Memory B cell (primary cell): ENCODE measurements around the gene PYGL.

ENCODE experiments used
- ATAC-seq: fragments of 150-1000 bp; cut with Tn5 transposase; 2 replicates; pipeline ENCODE4 v1.10.0; 2021; ENCODE audit warnings: low read depth, mild to moderate bottlenecking, moderate library complexity
- DNase-seq, 2 donors: peaks; one replicate each; pipeline ENCODE4 v3.0.0; 2022; ENCODE audit warnings: low spot score in 2 of 2
- H3K27ac Mint-ChIP-seq: one replicate; pipeline ENCODE4 v1.8.0; 2022; ENCODE audit warnings: mild to moderate bottlenecking, moderate library complexity, mixed read lengths
- H3K27me3 Mint-ChIP-seq: one replicate; pipeline ENCODE4 v1.8.0; 2022; ENCODE audit warnings: mixed read lengths
- H3K36me3 Mint-ChIP-seq: one replicate; pipeline ENCODE4 v1.8.0; 2022; ENCODE audit warnings: mild to moderate bottlenecking, mixed read lengths
- H3K4me1 Mint-ChIP-seq: one replicate; pipeline ENCODE4 v1.8.0; 2022; ENCODE audit warnings: mixed read lengths
- H3K4me3 Mint-ChIP-seq: one replicate; pipeline ENCODE4 v1.8.0; 2022; ENCODE audit warnings: mild to moderate bottlenecking, moderate library complexity, mixed read lengths
- H3K9me3 Mint-ChIP-seq: one replicate; pipeline ENCODE4 v1.8.0; 2022; ENCODE audit warnings: mixed read lengths

PYGL gene

DNA sequence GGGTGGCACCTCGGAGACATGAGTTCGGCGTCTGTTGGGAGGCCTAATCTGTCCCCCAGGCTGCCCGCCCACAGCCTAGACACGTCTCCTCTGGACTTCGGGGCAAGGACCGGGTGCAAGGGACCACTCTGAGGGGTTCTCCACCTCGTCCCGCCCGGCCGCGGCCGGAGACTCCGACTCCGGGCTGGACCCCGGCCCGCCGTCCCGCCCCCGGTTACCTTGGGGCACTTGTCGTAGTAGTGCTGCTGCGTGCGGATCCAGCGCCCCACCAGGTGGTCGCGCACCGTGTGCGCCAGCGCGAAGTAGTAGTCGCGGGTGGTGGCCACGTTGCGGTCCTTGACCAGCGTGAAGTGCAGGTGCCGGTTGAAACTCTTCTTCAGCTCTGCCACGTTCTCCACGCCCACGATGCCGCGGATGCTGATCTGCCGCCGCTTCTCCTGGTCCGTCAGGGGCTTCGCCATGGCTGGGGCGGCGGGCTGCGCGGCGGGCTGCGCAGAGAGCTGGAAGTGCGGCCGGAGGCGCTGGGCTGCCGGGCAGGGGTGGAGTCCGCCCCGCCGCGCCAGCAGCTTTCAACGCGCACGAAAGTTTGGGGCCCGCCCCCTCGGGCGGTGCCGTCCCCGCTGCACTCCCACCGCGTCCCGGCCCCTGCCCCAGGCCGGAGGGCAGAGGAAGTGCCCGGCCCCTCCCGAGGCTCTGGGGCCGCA lies at the start of gene PYGL:
PYGL (minus strand) TSS at position 541 of the 704 bp plus-strand sequence; CDS start at position 461, 80 bp downstream.
- peaks cover 14% of the 10 kb centered on the region for H3K27me3 Mint-ChIP-seq
- H3K9me3 Mint-ChIP-seq: no peaks in the 10 kb centered on the region
- H3K4me3 Mint-ChIP-seq: peak within 1 kb of the TSS; percentile 85
- ATAC-seq (peak; percentile 68), DNase-seq (peak; percentile 10 to 32)
- H3K4me1 Mint-ChIP-seq: peaks cover 12% of the 10 kb centered on the region
- peaks cover 1% of the 10 kb centered on the region for H3K36me3 Mint-ChIP-seq
- no peak within 1 kb of the TSS for H3K27ac Mint-ChIP-seq

DNA sequence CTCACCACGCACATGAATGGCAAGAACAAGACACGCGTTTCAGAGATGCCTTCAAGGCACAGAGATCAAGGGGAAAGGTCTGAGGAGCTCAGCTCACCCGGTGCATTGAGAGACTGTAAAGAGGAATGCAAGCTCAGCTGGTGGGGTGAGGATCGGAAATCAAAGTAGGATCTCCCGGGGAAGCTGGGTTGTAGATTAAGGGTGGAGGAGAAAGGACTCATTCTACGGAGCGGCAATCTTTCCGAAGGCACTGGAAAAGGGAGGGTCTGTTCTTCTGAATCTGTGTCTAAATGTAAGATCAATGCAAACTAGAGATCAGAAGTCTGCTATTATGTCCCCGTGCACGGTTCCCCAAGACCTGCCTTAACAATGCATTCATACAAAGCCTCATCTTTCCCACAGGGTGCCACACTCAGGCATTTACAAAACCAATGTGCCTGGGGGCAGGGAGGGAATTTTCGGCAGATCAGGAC lies 41.6 kb upstream of the PYGL start:
- Mint-ChIP-seq H3K36me3 (no peaks in the 10 kb centered on the region), H3K9me3 (no peaks in the 10 kb centered on the region), H3K27me3 (peaks cover 6% of the 10 kb centered on the region), H3K27ac (no peak overlapping the region), H3K4me1 (no peaks in the 10 kb centered on the region), H3K4me3 (no peak overlapping the region)
- ATAC-seq (no peak), DNase-seq (no peak)

DNA sequence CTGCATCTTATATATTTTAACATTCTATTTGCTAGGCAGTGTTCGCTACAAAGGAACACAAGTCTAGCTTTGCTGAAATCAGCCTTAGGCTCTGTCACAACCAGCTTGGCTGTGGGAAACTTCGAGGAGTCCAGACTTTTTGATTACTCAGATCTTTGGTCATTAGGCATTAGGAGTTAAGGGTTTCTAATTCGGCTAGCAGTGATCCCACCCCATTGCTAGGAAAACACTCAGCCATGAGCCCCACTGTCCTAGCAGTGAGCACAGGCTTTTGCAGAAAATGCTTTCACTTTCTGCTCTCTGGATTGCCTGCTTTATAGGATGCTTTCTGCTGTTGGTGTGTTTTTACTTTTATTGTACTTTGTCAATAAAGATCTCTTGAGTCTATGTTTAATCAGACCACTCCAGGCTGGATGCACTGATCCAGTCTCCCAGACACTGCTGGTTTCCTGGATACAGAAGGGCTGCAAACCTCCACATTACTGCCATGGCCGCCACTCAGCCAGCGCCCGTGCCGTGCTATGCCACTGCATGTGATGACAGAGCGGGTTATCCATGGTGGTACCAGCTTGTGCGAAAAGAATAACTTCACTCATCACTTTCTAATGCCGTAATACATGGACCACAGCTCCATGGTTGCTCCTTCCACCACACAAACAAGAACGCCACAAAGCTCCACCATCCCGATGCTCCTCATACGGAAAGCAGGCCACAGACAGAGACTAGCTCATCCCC lies 41.0 kb upstream of the PYGL start:
- no peak overlapping the region for H3K4me3 Mint-ChIP-seq
- H3K9me3 Mint-ChIP-seq: no peaks in the 10 kb centered on the region
- no peaks in the 10 kb centered on the region for H3K36me3 Mint-ChIP-seq
- DNase-seq (no peak), ATAC-seq (no peak)
- peaks cover 6% of the 10 kb centered on the region for H3K27me3 Mint-ChIP-seq
- H3K4me1 Mint-ChIP-seq: no peaks in the 10 kb centered on the region
- no peak overlapping the region for H3K27ac Mint-ChIP-seq

DNA sequence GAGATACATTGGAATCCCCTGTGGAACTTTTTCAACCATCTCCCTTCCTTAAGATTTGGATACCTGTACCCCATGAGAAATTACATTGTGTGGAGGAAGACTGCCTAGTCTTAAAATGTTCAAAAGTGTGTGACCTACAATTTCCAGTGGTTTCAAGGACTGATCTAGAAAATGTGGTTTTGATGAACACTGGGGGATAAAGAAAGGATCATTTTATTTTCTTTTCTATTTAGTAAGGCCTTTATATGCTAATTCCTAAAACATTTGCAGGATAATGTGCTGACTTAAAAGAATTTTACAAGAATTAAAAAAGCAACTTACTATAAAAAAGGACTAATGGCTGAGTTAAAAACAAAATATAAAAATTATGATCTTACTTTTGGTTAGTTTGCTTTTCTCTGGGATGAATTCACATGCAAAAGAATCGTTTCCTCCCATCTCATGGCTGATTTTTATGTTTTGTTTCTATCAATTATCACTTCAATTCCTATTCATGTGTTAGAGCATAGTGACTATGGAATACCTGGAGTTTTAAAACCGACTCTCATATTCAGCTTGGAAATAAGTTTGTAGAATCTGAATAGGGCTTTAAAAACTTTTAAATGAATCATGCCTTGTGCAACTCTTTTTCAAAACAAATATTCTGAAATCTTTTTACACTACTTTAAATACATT lies 39.9 kb upstream of the PYGL start:
- H3K9me3 Mint-ChIP-seq: no peaks in the 10 kb centered on the region
- peaks cover 6% of the 10 kb centered on the region for H3K27me3 Mint-ChIP-seq
- peaks cover under 1% of the 10 kb centered on the region for H3K4me1 Mint-ChIP-seq
- H3K4me3 Mint-ChIP-seq: no peak overlapping the region
- H3K27ac Mint-ChIP-seq: no peak overlapping the region
- no peak for ATAC-seq
- no peaks in the 10 kb centered on the region for H3K36me3 Mint-ChIP-seq
- DNase-seq: no peak

DNA sequence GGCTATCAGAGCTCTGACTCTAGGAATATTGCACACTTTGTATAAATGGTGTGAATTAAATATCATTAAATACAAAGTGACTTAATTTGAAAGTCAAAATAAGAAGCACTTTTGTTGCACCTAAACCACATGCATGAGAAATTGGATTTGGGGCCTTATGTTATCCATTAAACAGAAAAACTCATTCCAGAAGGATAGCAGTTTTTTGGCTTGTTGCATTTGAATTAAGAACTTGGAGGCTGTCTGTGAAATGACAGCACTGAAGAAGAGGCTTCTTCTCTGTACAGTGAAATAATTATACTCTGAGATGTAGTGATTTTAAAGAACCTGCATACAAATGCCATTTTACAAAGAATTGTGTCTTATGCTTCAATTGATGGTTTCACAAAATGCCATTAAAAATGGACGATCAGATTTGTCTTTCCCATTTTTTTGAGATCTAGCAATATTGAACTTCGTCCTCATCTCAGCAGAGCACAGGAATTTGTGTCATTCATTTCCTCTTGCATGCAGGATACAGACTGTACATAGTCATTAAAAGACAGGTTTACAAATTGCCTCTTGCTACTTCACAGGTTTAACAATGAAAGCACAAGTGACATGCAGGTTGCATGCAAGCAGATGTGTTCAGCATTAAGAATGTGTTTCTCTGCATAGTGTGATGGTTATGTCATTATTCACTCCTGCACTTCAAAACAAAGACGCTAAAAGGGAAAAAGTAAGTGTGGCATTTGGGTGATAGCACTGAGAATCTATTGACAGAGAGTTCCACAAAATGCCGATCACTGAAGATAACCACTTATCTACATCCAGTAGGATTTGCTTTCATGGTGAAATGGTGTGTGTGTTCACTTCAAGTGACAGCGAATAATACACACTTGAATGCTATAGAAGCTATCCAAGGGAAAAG lies 35.9 kb upstream of the PYGL start:
- DNase-seq: no peak
- no peak for ATAC-seq
- H3K4me3 Mint-ChIP-seq: no peak overlapping the region
- no peaks in the 10 kb centered on the region for H3K36me3 Mint-ChIP-seq
- no peak overlapping the region for H3K27ac Mint-ChIP-seq
- peaks cover 9% of the 10 kb centered on the region for H3K4me1 Mint-ChIP-seq
- H3K27me3 Mint-ChIP-seq: peaks cover 6% of the 10 kb centered on the region
- H3K9me3 Mint-ChIP-seq: no peaks in the 10 kb centered on the region

DNA sequence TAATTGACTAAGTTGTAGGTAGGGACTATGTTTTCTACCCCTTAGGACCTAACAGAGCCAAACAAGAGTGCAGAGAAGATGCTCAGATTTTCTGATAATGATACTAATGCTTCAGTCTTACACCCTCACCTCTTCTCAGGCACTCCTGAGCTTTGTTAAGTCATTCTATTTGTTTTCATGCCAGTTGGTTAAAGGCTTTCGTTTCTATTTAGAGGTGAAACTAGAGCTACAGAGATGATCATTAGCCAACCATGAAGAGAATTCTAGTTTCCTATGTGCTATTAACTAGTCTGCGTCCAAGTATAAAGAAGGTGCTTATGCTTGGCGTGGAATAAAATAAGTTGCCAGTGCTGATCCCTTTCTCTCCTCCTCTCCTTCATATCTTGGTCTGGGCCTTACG lies 34.6 kb upstream of the PYGL start:
- H3K36me3 Mint-ChIP-seq: no peaks in the 10 kb centered on the region
- H3K27ac Mint-ChIP-seq: no peak overlapping the region
- H3K9me3 Mint-ChIP-seq: no peaks in the 10 kb centered on the region
- ATAC-seq (no peak), DNase-seq (no peak)
- peaks cover 9% of the 10 kb centered on the region for H3K4me1 Mint-ChIP-seq
- peaks cover 6% of the 10 kb centered on the region for H3K27me3 Mint-ChIP-seq
- no peak overlapping the region for H3K4me3 Mint-ChIP-seq

DNA sequence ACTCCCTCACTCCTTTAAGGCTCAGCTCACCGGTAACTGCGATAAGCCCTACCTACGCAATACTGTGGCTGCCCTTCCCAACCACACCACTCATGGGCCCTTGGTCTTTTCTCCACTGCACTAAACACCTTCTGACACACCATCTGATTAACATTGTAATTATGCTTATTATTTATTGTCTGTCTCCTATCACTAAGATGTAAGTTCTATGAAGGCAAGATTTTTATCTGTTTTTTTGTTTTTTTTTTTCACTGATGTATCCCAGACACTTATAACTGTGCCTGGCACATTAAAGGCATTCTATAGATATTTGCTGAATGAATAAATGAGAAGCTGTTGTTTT lies 34.2 kb upstream of the PYGL start:
- no peak overlapping the region for H3K27ac Mint-ChIP-seq
- H3K4me3 Mint-ChIP-seq: no peak overlapping the region
- H3K36me3 Mint-ChIP-seq: no peaks in the 10 kb centered on the region
- no peak for DNase-seq
- peaks cover 6% of the 10 kb centered on the region for H3K27me3 Mint-ChIP-seq
- ATAC-seq: peak; percentile 26
- peaks cover 9% of the 10 kb centered on the region for H3K4me1 Mint-ChIP-seq
- no peaks in the 10 kb centered on the region for H3K9me3 Mint-ChIP-seq

DNA sequence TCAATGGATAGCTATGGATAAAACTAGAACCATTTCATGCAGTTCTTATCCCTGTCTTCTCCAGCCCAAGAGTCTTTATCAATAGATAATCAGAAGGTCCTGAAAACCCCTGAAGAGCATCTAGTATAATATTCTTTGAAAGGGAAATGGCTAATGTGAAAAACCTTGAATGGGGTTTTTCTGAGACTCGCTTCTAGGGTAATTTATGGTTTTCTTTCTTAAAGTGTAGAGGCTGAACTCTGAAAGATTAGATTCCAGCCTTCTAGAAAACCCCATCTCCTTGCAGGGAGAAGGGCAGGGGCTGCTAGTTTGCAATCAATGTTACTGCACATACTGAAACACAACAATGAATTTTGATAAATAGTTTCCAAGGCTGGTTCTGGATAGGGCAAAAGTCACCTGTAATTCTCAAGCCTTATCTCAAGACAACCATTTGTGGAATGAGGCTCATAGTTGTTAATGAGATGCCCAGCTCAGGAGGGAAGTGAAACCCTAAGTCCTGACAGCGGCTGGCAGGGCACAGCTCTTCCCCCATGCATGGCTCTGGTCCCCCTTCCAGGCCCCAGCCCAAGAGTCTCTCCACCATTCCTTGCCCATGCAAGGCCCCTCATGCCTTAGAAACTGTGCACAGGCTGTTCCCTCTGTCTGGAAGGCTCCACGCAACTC lies 33.7 kb upstream of the PYGL start:
- Mint-ChIP-seq H3K27me3 (peaks cover 6% of the 10 kb centered on the region), H3K4me1 (peaks cover 9% of the 10 kb centered on the region), H3K27ac (no peak overlapping the region), H3K4me3 (no peak overlapping the region), H3K36me3 (no peaks in the 10 kb centered on the region), H3K9me3 (no peaks in the 10 kb centered on the region)
- ATAC-seq (peak; percentile 92), DNase-seq (peak in 1 of 2 donors; percentile 17)

DNA sequence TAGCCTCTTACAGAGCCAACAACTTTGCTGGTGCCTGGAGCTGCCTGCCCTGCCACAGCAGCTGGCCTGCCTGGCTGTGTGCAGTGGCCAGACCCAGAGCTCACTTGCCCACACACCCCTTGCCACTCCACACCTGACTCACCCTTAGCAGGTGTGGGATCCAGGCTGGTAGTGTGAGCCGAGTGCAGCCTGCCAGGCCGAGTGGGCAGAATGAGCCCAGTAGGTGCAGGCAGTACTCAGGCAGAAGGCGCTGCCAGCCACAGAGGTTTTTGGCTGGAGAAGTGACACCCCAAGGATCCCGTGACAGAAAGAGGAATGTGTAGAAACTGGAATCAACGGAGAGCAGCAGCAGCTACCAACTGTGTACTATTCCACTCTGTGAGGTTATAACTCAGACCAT lies 29.8 kb upstream of the PYGL start:
- Mint-ChIP-seq H3K4me3 (no peak overlapping the region), H3K27me3 (peaks cover 2% of the 10 kb centered on the region), H3K27ac (no peak overlapping the region), H3K4me1 (peaks cover 8% of the 10 kb centered on the region), H3K9me3 (no peaks in the 10 kb centered on the region), H3K36me3 (no peaks in the 10 kb centered on the region)
- DNase-seq (no peak), ATAC-seq (no peak)

DNA sequence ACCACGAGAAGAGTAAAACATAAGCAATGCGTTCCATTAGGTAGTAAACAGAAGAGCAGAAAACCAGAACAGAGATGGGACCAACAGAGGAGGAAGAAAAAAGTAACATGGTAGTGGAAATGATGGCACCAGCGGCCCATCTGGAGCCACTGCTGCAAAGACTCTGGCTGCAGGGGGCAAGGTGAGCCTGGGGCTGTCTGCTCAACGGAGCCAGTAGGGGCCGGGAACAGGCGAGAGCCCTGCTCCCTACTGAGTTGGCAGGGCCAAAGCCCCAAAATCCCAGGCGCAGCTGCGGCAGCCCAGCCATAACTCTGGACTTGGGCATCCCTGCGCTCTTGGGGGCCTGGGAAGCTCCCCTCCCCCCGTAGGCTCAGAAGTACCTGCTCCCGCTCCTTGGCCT lies 28.5 kb upstream of the PYGL start:
- Mint-ChIP-seq H3K36me3 (no peaks in the 10 kb centered on the region), H3K4me3 (no peak overlapping the region), H3K9me3 (no peaks in the 10 kb centered on the region), H3K27ac (no peak overlapping the region), H3K27me3 (peaks cover 3% of the 10 kb centered on the region), H3K4me1 (no peaks in the 10 kb centered on the region)
- no peak for ATAC-seq
- no peak for DNase-seq

DNA sequence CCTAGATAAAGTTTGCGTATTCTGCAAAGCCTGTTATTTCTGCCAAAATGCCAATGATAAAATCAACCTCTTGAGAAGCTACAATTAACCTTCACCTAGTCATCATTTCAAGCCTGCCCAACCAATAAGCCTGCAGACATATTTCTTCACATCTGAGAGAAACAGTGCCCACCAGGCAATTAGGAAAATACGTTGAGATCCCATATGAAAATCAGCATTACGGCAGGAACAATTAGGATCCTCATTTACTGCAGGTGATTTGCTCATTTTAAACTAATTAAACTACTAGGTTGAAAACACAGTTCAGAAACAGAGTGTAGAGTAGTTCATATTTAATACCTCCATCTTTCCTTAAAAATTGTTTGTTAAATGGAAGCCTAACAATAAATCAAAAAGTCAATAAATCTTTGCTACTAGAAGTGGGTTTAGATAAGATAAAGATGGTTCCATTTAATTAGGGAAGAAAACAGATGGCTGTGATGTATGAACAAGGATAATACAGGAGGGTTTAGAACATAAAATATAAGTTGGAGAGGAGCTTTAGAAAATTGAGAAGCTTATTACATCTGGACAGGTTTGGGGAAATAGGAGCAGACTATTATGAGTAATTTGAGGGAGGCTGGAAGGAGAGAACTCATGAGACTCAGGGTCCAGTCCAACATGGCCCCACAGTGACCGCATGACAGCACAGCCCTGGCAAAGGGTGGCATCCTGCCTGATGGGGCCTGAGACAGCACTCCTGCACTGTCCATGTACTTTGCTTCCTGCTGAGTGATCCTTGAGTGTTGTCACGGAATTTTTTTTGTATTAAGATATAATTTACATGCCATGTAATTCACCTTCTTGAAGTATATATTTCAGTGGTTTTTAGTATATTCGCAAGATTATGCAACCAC lies 26.9 kb upstream of the PYGL start:
- no peaks in the 10 kb centered on the region for H3K36me3 Mint-ChIP-seq
- no peaks in the 10 kb centered on the region for H3K9me3 Mint-ChIP-seq
- H3K27ac Mint-ChIP-seq: no peak overlapping the region
- ATAC-seq (no peak), DNase-seq (no peak)
- H3K4me1 Mint-ChIP-seq: no peaks in the 10 kb centered on the region
- no peak overlapping the region for H3K4me3 Mint-ChIP-seq
- peaks cover 3% of the 10 kb centered on the region for H3K27me3 Mint-ChIP-seq

DNA sequence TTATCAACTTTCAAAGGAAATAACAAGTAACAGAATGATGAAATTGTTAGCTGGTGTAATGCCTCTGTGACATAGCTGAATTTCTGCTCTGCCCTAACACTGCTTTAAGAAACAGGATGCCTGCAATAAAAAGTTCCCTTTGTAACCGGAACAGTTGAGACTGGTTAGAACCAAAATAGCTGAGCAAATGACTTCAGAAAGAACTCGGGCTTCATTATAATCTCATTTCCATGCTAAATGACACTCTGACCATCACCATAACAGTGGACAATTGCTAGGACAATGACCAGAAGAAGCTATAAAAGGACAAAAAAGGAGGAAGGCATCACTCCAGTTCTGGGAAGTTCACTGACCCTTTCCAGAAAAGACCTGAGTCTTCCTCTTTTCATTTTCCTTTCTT lies 23.5 kb upstream of the PYGL start:
- H3K36me3 Mint-ChIP-seq: no peaks in the 10 kb centered on the region
- no peaks in the 10 kb centered on the region for H3K9me3 Mint-ChIP-seq
- H3K27me3 Mint-ChIP-seq: peaks cover 10% of the 10 kb centered on the region
- H3K4me3 Mint-ChIP-seq: no peak overlapping the region
- no peak overlapping the region for H3K27ac Mint-ChIP-seq
- ATAC-seq: no peak
- no peak for DNase-seq
- no peaks in the 10 kb centered on the region for H3K4me1 Mint-ChIP-seq
